Thyroid gland (tissue), 4 donors: ENCODE measurements around the gene OR9A4.

ENCODE experiments used
- CTCF ChIP-seq, 6 experiments: fragments of 200-600 bp in 3 of 6; fragments of 450-650 bp in 3 of 6; sonication (generic) in 3 of 6; IDR thresholded peaks; one replicate each; pipeline ENCODE4 v1.5.1; 2016 to 2019; ENCODE audit warnings: antibody characterized with exemption in 6 of 6, mild to moderate bottlenecking in 2 of 6, inconsistent platforms in 1 of 6, moderate library complexity in 1 of 6
- POLR2A ChIP-seq, 2 donors: fragments of 450-650 bp; IDR thresholded peaks; one replicate each; pipeline ENCODE4 v1.6.1; 2017; ENCODE audit warnings: antibody characterized with exemption in 2 of 2, mild to moderate bottlenecking in 2 of 2, moderate library complexity in 1 of 2

GRCh38 chr7:141949911-141950310, 33.7 kb downstream of the OR9A4 start:
- TF ChIP-seq POLR2A (IDR thresholded peaks at IDR 0.05) (no peak), CTCF (IDR thresholded peaks at IDR 0.05) (no peak)
